ENCODE measurements around the gene CAMK2A. TPM values are rescaled to one million over a fixed set of nuclear protein-coding genes. Genes with fewer than 3 reads are reported as not detected.

The CAMK2A gene
- polyA plus RNA-seq, 1 of the 3 experiments (the other 2 are of a cell fraction) = 0.10 TPM

- H3F3A ChIP-seq (replicated peaks; ENCODE audit: insufficient read depth) = no peaks in the 10 kb centered on the region
- no peak overlapping the region for H3K9ac ChIP-seq
- POLR2A ChIA-PET = no interaction called here
- H3K9me2 ChIP-seq = no peaks in the 10 kb centered on the region
- H3K4me2 ChIP-seq = no peak overlapping the region
- no peaks in the 10 kb centered on the region for H3K36me3 ChIP-seq (replicated peaks in 1 of 2; ENCODE audit: control insufficient read depth in 1 of 2, insufficient read depth in 2 of 2, low read length in 1 of 2)
- H4K20me1 ChIP-seq (ENCODE audit: insufficient read depth) = no peaks in the 10 kb centered on the region
- no peak overlapping the region for H3K27ac ChIP-seq (ENCODE audit: low read depth in 2 of 2, low read length in 1 of 2)
- H3K79me2 ChIP-seq (ENCODE audit: insufficient read depth) = no peaks in the 10 kb centered on the region
- no peak for TF ChIP-seq GABPA (IDR thresholded peaks at IDR 0.05; ENCODE audit: low read depth)
- TF ChIP-seq EP300 (IDR thresholded peaks at IDR 0.05; ENCODE audit: borderline replicate concordance in 1 of 2, low read depth in 1 of 2, low read length in 1 of 2) = no peak
- TF ChIP-seq REST (IDR thresholded peaks at IDR 0.05; ENCODE audit: low read depth, low read length) = no peak
- TF ChIP-seq NRF1 (IDR thresholded peaks at IDR 0.05; ENCODE audit: low read depth, low read length) = no peak
- no peak for TF ChIP-seq YY1 (IDR thresholded peaks at IDR 0.05; ENCODE audit: low read depth)
- no peak for TF ChIP-seq MXI1 (IDR thresholded peaks at IDR 0.05; ENCODE audit: low read depth, low read length)
- CTCF ChIA-PET = interaction anchor here (1.0 to 10.7 kb wide), 4 partner anchors 9 to 43 kb away, joined by 3 to 90 read pairs (median 8); no protein-coding TSS in a partner anchor
- WGBS (ENCODE audit: low lambda C conversion rate) = 54% methylated on average over 1 of the region's 1 CpG
- no peak for DNase-seq
- no peak overlapping the region for H2AFZ ChIP-seq (ENCODE audit: low read depth)
- no peak overlapping the region for H3K4me3 ChIP-seq (ENCODE audit: low read depth in 2 of 2, low read length in 1 of 2)
- H3K9me3 ChIP-seq = no peaks in the 10 kb centered on the region
- H3K4me1 ChIP-seq (ENCODE audit: control insufficient read depth in 1 of 2, insufficient read depth in 2 of 2, low read depth in 1 of 2, low read length in 1 of 2) = peaks cover 0 to 11% of the 10 kb centered on the region in 2 experiments; a peak in 1 of 4 replicates
- no peaks in the 10 kb centered on the region for H3K27me3 ChIP-seq (ENCODE audit: insufficient read depth)
These were observed 117.4 kb downstream of the CAMK2A start for GRCh38 chr5:150172145-150172544.

Other genes starting within 250 kb of the CAMK2A start
- gene CSF1R, start 203.2 kb downstream of the CAMK2A start, polyA plus RNA-seq (2012; rRNA removed) = 0.15 and 0.25 TPM in 2 replicates
- gene PDGFRB, start 133.9 kb downstream of the CAMK2A start, polyA plus RNA-seq (2012; rRNA removed) = 25.9 and 32.1 TPM in 2 replicates
- gene CDX1, start 123.0 kb downstream of the CAMK2A start, polyA plus RNA-seq (2012; rRNA removed) = 0.23 and 0.26 TPM in 2 replicates
- not detected in 2 replicates for gene SLC6A7, start 99.7 kb downstream of the CAMK2A start, polyA plus RNA-seq (2012; rRNA removed)
- 0.03 and 0.20 TPM in 2 replicates for gene ARSI, start 13.1 kb upstream of the CAMK2A start, polyA plus RNA-seq (2012; rRNA removed)
- gene TCOF1, start 67.9 kb upstream of the CAMK2A start, polyA plus RNA-seq (2012; rRNA removed) = 21.9 and 33.0 TPM in 2 replicates
- gene CD74, start 123.1 kb upstream of the CAMK2A start, polyA plus RNA-seq (2012; rRNA removed) = 0.15 and 0.26 TPM in 2 replicates
- gene RPS14, start 160.0 kb upstream of the CAMK2A start, polyA plus RNA-seq (2012; rRNA removed) = 10,227 and 11,441 TPM in 2 replicates
- 29.2 and 33.8 TPM in 2 replicates for gene NDST1, start 218.4 kb upstream of the CAMK2A start, polyA plus RNA-seq (2012; rRNA removed)